Esophagus squamous epithelium (tissue), 4 donors: Measurements from ENCODE around the gene PANX1.

Source experiments
- CTCF ChIP-seq, 6 experiments: fragments of 450-650 bp in 4 of 6; fragments of 200-600 bp in 2 of 6; sonication (generic) in 2 of 6; IDR thresholded peaks; one replicate each; pipeline ENCODE4 v1.5.1; 2016 to 2019; ENCODE audit warnings: antibody characterized with exemption in 6 of 6, mild to moderate bottlenecking in 4 of 6, moderate library complexity in 4 of 6
- POLR2A ChIP-seq, 4 donors: fragments of 450-650 bp; IDR thresholded peaks; one replicate each; pipeline ENCODE4 v1.6.1; 2017; ENCODE audit warnings: antibody characterized with exemption in 4 of 4, mild to moderate bottlenecking in 4 of 4, moderate library complexity in 3 of 4

- no peak for TF ChIP-seq CTCF (IDR thresholded peaks at IDR 0.05)
- no peak for TF ChIP-seq POLR2A (IDR thresholded peaks at IDR 0.05)
These were observed 37.5 kb upstream of the PANX1 start for GRCh38 chr11:94091091-94091490.
